ENCODE results near the gene CENPN.

CENPN gene

DNA sequence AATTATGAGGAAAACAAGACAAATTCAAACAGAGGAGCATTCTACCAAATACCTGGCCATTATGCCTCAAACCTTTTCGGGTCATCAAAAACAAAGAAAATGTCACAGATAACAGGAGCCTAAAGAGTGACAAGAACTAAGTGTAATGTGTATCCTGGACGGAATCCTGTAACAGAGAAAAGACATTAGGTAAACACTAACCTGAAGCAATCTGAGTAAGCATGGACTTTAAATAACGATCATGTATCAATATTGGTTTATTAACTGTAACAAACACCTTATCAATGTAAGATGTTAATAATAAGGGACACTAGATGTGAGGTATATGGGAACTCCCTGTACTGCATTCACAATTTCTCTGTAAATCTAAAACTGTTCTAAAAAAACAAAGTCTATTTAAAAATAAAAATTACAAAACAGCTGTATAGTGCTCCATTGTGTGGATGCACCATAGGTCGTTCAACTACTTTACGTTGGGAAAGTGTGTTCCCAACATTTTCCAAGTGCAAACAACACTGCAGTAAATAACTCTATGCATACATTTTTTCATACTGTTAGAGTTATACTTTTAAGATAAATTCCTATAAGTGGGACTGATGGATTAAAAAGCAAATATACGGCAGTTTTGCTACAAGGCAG is 15.1 kb upstream of the CENPN start:
- DNase-seq (ENCODE audit: low read depth in 1 of 2, low spot score in 1 of 2): no peak

GRCh38 chr16:80992676-80993293 is 14.2 kb upstream of the CENPN start:
- no peak for DNase-seq (ENCODE audit: low read depth in 1 of 2, low spot score in 1 of 2)

DNA sequence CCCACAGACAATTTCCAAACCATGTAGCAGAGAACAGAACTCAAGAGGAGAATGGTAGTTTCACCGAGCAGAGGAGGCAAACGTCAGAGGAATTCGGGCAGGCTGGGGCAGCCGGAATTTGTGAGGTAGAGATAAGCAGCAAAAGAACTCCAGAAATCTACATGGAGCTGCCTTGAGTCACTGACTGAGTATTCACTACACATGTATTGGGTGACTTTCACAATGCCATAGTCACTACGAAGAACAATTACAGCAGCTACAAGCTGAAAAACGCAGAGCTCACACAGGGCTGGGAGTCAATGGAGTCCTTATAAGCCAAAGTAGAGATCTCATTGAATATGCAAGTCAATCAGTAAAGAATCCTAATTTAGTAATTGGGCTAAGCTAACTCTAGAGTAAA is 13.7 kb upstream of the CENPN start:
- DNase-seq (ENCODE audit: low read depth in 1 of 2, low spot score in 1 of 2): no peak

- no peak for DNase-seq (ENCODE audit: low read depth in 1 of 2, low spot score in 1 of 2)
These were observed 13.2 kb upstream of the CENPN start for GRCh38 chr16:80993834-80994233.

GRCh38 chr16:80994451-80994850 is 12.6 kb upstream of the CENPN start:
- no peak for DNase-seq (ENCODE audit: low read depth in 1 of 2, low spot score in 1 of 2)

DNA sequence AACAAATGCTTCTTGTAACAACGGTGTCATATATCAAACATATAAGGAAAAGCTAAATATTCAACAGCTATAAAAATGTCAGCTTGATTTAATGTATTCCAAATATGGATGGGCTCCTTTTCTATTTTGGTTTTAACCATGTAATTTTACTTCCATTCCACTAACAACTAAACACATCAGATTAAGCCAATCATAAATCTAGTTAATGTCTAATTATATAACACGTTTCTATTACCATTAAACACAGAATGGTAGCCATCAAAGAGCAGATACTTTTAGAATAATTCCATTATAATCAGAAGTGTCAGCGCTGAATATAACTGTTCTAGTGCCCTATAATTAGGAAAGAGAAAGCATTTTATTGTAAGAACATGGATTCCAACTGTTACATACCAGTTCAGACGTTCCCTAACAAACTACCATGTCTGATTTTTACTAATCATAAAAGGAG is 10.3 kb upstream of the CENPN start:
- DNase-seq (ENCODE audit: low read depth in 1 of 2, low spot score in 1 of 2): no peak

DNA sequence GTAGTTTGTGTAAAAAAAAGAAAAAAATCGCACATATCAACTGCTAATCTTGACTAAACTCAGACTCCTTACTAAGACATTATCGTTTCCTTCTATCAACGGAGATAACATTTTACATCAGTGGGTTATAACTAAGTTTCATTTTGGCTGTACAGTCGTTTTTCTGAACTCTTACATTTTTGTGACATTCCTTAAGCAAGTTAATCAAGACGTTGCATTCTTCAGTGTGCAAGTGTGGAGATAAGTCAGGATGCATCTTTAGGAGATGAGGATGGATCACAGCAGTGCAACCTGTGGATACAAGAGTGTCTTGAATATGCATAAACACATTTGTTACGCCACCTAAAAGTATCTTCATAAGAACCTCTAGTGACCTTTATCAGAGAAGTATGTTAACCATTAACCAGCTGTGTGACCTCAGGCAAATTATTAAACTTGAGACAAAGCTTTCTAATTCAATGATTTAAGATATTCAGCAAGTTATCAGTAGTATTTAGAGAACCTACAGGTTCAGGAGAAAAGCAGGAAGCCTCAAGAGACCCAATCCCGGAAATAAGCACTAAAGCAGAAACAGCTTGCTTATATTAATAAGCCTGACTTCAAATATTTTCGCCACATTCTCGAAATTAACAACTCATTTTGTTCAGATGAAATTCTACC is 9.7 kb upstream of the CENPN start:
- no peak for DNase-seq (ENCODE audit: low read depth in 1 of 2, low spot score in 1 of 2)

- no peak for DNase-seq (ENCODE audit: low read depth in 1 of 2, low spot score in 1 of 2)
These were observed 8.9 kb upstream of the CENPN start for GRCh38 chr16:80997964-80998620.

DNA sequence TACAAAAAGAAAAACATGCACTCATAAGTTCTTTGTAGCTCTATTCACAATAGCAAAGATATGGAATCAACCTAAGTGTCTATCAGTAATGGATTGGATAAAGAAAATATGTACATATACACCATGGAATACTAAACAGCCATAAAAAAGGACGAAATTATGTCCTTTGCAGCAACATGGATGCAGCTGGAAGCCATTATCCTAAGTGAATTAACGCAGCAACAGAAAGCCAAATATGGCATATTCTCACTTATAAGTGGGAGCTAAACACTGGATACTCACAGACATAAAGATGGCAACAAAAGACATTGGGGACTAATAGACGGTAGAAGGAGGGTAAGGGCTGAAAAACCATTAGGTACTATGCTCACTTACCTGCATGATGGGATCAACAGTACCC is 6.1 kb upstream of the CENPN start:
- DNase-seq (ENCODE audit: low read depth in 1 of 2, low spot score in 1 of 2): no peak

DNA sequence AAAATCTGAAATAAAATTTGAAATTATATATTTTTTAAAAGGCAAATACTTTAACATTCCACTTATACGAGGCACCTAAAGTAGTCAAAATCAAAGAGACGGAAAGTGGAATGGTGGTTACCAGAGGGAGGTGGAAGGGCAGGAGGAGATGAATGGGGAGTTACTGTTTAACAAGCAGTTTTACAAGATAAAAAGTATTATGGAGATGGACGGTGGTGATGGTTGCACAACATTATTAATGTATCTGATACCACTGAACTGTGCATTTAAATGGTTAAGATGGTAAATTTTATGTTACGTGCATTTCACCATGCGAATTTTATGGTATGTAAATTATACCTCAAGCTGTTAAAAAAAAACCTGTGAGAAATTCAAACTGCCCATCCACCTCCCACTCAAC is 5.7 kb upstream of the CENPN start:
- DNase-seq (ENCODE audit: low read depth in 1 of 2, low spot score in 1 of 2): no peak

DNA sequence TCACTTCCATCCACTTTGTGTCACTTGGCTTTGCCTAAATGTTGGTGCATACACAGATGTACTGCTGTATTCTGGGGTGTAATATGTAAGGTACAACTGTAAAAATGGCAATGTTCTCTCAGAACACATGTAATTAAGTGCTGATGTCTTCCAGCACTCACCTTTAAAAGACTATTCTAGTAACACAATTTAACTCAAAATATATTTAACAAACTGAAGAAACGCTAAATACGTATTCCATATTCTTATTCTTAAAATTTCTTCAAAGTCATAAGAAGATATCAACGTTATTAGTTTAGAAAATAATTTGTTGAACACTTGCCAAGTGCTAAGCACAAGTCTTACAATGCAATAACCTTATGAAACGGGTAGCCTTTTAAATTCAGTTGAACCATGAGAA is 4.0 kb upstream of the CENPN start:
- no peak for DNase-seq (ENCODE audit: low read depth in 1 of 2, low spot score in 1 of 2)

- no peak for DNase-seq (ENCODE audit: low read depth in 1 of 2, low spot score in 1 of 2)
These were observed 3.2 kb upstream of the CENPN start for GRCh38 chr16:81003610-81004460.

DNA sequence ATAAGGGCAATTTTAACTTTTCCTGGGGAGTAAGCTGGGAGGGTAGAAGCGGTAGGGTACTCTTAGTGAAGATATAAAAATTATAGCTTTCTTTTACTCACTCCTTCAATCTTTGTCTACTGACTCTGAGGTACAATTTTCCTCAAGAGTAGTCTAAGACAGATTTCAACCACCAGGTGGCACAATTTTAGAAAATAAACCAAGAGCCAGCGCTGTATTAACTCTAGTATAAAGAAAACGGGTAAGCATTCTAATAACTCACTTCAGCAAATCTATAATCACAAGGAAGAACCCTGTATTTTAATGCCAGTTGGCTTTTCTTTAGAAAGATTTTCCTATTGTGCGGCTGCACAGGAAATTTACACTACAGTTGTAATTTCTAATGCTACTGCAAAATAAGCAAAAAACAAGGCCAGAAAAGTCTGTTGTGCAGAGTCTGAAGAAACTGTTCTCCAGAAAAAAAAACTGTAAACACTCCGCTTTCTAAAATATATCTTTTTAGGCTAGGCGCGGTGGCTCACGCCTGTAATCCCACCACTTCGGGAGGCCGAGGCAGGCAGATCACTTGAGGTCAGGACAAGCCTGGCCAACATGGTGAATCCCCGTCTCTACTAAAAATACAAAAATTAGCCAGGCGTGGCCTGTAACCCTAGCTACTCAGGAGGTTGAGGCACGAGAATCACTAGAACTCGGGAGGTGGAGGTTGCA is 2.2 kb upstream of the CENPN start:
- DNase-seq (ENCODE audit: low read depth in 1 of 2, low spot score in 1 of 2): no peak

DNA sequence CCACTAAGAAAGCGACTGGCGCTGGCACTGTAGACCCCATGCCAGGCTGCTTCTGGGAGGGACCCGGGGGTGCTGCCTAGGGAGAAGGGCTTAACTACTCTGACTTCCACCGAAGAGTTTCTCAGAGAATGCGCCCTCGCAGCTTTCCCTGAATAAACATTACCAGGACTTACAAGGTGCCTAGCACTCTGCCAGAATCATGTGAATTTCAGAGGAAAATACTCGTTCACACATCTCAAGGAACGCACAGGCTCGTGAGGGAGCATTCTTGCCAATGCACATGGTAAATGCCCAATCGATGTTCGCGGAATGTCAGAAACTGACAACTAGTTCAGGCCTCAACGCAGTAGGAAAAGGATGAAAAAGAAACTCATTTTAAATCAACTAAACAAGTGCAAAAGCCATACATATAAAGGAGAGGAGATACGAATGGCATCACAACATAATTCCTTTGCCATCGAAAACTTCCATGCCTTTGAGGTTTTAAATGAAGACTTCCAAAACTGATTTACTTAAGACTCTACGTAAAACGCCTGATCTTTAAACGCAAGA is 1.3 kb upstream of the CENPN start:
- DNase-seq (ENCODE audit: low read depth in 1 of 2, low spot score in 1 of 2): no peak

GRCh38 chr16:81006211-81006812 is 702 bp upstream of the CENPN start:
- DNase-seq (ENCODE audit: low read depth in 1 of 2, low spot score in 1 of 2): peak; percentile 26 to 57

GRCh38 chr16:81008505-81008789 is 1.4 kb downstream of the CENPN start:
- no peak for DNase-seq (ENCODE audit: low read depth in 1 of 2, low spot score in 1 of 2)

DNA sequence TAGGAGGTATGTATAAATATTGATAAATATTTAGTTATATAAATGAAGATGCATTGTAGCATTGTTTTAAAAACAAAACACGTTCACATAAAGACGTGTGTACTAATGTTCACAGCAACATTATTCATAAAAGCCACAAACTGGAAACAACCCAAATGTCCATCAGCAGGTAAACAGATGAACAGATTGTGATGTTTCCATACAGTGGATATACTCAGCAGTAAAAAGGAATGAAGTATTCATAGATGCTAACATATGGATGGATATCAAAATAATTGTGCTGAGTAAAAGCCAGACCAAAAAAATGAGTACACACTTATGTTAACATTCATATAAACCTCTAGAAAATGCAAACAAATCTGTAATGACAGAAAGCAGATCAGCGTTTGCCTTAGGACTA is 6.0 kb downstream of the CENPN start:
- DNase-seq (ENCODE audit: low read depth in 1 of 2, low spot score in 1 of 2): no peak

- DNase-seq (ENCODE audit: low read depth in 1 of 2, low spot score in 1 of 2): no peak
These were observed 7.7 kb downstream of the CENPN start for GRCh38 chr16:81014672-81015071.

- DNase-seq (ENCODE audit: low read depth in 1 of 2, low spot score in 1 of 2): no peak
These were observed 11.5 kb downstream of the CENPN start for GRCh38 chr16:81018496-81018895.

DNA sequence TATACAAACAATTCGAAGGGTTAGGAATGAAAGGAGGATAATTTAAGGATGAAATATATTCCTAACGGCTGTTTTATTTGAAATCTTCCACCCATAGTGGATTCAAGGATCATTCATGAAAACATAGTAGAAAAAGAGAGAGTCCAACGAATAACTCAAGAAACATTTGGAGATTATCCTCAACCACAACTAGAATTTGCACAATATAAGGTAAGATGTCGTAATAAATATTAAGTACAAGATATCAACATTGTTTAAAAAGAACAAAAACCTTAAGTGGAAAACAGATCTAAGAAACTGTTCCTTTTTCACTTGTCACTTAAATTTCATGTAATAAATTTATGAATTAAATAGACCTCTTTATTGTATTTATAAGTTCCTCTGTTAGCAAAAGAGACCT is 19.4 kb downstream of the CENPN start:
- DNase-seq (ENCODE audit: low read depth in 1 of 2, low spot score in 1 of 2): no peak
